ENCODE results near the gene ARL2BP.

DNA sequence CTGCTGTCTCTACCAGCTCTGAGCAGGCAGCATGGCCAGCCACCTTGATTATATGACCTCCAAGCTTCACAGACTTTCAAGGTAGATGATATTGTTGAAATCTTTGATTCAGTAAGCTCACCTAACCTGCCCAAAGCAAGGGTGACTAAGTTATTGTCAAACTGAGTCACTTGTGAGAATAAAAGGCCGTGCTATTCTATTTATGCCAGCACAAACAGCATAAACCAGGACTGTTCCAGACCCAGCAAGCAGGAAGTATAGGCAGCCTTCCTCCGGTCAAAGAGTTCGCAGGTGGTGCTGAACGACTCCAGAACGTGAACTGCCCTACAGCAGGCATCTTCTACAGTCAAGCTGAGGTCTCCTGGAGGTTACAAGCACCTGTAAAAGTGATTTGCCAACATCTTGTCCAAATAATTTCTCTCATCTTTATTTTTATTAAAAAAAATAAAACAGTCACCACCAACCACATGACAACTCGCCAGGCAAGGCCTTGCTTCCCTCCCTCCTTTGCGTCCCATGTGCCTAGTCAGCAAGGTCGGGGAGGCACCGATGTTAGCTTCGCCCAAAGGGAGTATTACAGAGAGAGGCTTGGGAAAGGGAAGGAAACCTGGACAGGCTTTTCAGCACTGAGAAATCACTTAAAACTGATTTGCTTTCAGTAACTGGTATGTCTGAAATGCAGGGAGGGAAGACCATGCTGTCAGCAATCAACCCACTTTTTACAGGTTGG, 10.8 kb downstream of the ARL2BP start:
- TF ChIP-seq POLR2A (conservative IDR thresholded peaks at IDR 0.05) (no peak), EP300 (IDR thresholded peaks at IDR 0.05; ENCODE audit: low read length) (no peak), CBFB (CRISPR knock-in tag; IDR thresholded peaks at IDR 0.05) (no peak), PRMT5 (CRISPR knock-in tag; IDR thresholded peaks at IDR 0.05) (no peak), MTF1 (CRISPR knock-in tag; IDR thresholded peaks at IDR 0.05; ENCODE audit: borderline replicate concordance) (no peak), MEF2A (IDR thresholded peaks at IDR 0.05; ENCODE audit: control insufficient read depth, low read depth, low read length) (no peak), NFE2L1 (tag; IDR thresholded peaks at IDR 0.05; ENCODE audit: borderline replicate concordance, low read depth) (no peak)
- TF ChIP-seq, protein P1, sequence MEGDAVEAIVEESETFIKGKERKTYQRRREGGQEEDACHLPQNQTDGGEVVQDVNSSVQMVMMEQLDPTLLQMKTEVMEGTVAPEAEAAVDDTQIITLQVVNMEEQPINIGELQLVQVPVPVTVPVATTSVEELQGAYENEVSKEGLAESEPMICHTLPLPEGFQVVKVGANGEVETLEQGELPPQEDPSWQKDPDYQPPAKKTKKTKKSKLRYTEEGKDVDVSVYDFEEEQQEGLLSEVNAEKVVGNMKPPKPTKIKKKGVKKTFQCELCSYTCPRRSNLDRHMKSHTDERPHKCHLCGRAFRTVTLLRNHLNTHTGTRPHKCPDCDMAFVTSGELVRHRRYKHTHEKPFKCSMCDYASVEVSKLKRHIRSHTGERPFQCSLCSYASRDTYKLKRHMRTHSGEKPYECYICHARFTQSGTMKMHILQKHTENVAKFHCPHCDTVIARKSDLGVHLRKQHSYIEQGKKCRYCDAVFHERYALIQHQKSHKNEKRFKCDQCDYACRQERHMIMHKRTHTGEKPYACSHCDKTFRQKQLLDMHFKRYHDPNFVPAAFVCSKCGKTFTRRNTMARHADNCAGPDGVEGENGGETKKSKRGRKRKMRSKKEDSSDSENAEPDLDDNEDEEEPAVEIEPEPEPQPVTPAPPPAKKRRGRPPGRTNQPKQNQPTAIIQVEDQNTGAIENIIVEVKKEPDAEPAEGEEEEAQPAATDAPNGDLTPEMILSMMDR (IDR thresholded peaks at IDR 0.05 in 2 of 3, conservative IDR thresholded peaks at IDR 0.05 in 1 of 3; ENCODE audit: insufficient read depth in 2 of 3, low read depth in 1 of 3, low read length in 3 of 3): no peak
- TF ChIP-seq, protein P2, sequence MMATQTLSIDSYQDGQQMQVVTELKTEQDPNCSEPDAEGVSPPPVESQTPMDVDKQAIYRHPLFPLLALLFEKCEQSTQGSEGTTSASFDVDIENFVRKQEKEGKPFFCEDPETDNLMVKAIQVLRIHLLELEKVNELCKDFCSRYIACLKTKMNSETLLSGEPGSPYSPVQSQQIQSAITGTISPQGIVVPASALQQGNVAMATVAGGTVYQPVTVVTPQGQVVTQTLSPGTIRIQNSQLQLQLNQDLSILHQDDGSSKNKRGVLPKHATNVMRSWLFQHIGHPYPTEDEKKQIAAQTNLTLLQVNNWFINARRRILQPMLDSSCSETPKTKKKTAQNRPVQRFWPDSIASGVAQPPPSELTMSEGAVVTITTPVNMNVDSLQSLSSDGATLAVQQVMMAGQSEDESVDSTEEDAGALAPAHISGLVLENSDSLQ (IDR thresholded peaks at IDR 0.05): no peak

Data from K562 (cell line).